ENCODE measurements around the gene CRB2.

The CRB2 gene

GRCh38 chr9:123347289-123348060, 8.5 kb upstream of the CRB2 start:
- no peak for DNase-seq (ENCODE audit: low read depth)

GRCh38 chr9:123348317-123348992, 7.5 kb upstream of the CRB2 start:
- DNase-seq (ENCODE audit: low read depth): no peak

- DNase-seq (ENCODE audit: low read depth): no peak
Observed at GRCh38 chr9:123349033-123349432, 7.0 kb upstream of the CRB2 start.

- peak; percentile 33 for DNase-seq (ENCODE audit: low read depth)
Observed at GRCh38 chr9:123349691-123350480, 6.1 kb upstream of the CRB2 start.

GRCh38 chr9:123350590-123351310, 5.2 kb upstream of the CRB2 start:
- DNase-seq (ENCODE audit: low read depth): no peak

- DNase-seq (ENCODE audit: low read depth): no peak
Observed at GRCh38 chr9:123353041-123353440, 3.0 kb upstream of the CRB2 start.

GRCh38 chr9:123353984-123354591, 1.9 kb upstream of the CRB2 start:
- peak; percentile 15 for DNase-seq (ENCODE audit: low read depth)

GRCh38 chr9:123354806-123355508, 1.0 kb upstream of the CRB2 start:
- DNase-seq (ENCODE audit: low read depth): no peak

GRCh38 chr9:123356851-123357742, 1.1 kb downstream of the CRB2 start:
- DNase-seq (ENCODE audit: low read depth): no peak

- DNase-seq (ENCODE audit: low read depth): no peak
Observed at GRCh38 chr9:123357743-123358059, 1.7 kb downstream of the CRB2 start.

GRCh38 chr9:123358181-123358905, 2.3 kb downstream of the CRB2 start:
- no peak for DNase-seq (ENCODE audit: low read depth)

GRCh38 chr9:123359106-123359505, 3.1 kb downstream of the CRB2 start:
- no peak for DNase-seq (ENCODE audit: low read depth)

GRCh38 chr9:123359546-123359945, 3.5 kb downstream of the CRB2 start:
- no peak for DNase-seq (ENCODE audit: low read depth)

- no peak for DNase-seq (ENCODE audit: low read depth)
Observed at GRCh38 chr9:123360161-123361085, 4.4 kb downstream of the CRB2 start.

GRCh38 chr9:123361086-123361730, 5.2 kb downstream of the CRB2 start:
- no peak for DNase-seq (ENCODE audit: low read depth)

GRCh38 chr9:123361731-123362510, 5.9 kb downstream of the CRB2 start:
- no peak for DNase-seq (ENCODE audit: low read depth)

- no peak for DNase-seq (ENCODE audit: low read depth)
Observed at GRCh38 chr9:123362856-123363255, 6.9 kb downstream of the CRB2 start.

Measured in activated T-helper 1 cell treated with Interleukin-2 at 50 U/mL for 16 hours (primary cell).